Lower leg skin (tissue), 4 donors: ENCODE results near the gene FBXL20. TPM values are rescaled to one million over a fixed set of nuclear protein-coding genes. Genes with fewer than 3 reads are reported as not detected.
"Not testable (repeated sequence)": the region's sequence is repeated elsewhere in the genome, so short reads cannot be mapped to it uniquely, and the experiment has no call there.

Source experiments
- DNase-seq, 2 donors: peaks; one replicate each; pipeline ENCODE4 v3.0.0-alpha.2; 2019; ENCODE audit warnings: low spot score in 2 of 2
- H3K4me3 ChIP-seq: fragments of 200-600 bp; sonication (generic); 2 replicates; pipeline ENCODE4 v1.5.1; 2017; ENCODE audit warnings: mild to moderate bottlenecking, low read depth; ENCODE audit not compliant: poor library complexity, severe bottlenecking
- CTCF ChIP-seq, 3 donors: fragments of 450-650 bp; IDR thresholded peaks; one replicate each; pipeline ENCODE4 v1.5.1; 2016; ENCODE audit warnings: antibody characterized with exemption in 3 of 3, mild to moderate bottlenecking in 3 of 3, moderate library complexity in 2 of 3
- POLR2A ChIP-seq, 2 donors: fragments of 450-650 bp; IDR thresholded peaks; one replicate each; pipeline ENCODE4 v1.6.1; 2016 to 2017; ENCODE audit warnings: antibody characterized with exemption in 2 of 2, mild to moderate bottlenecking in 1 of 2, moderate library complexity in 1 of 2
- WGBS, 2 donors: methylation state at CpG; one replicate each; pipeline ENCODE4 v1.1.5; 2018; 5-methylcytosine and 5-hydroxymethylcytosine counted together
- intact Hi-C: fragments of 100-400 bp; cut with DNase I; formaldehyde crosslinking; loops from one replicate; pipeline ENCODE4 v1.15.0; 2023; ENCODE audit warnings: low total_unique reads
- total RNA-seq, 4 donors: library from RNA; depleted of rRNA; stranded (reverse); fragments of >200 nt; gene quantifications; one replicate each; pipeline ENCODE4 v1.1.0, GENCODE V29; 2016

The FBXL20 gene
- total RNA-seq, 4 donors from 2014 or later: 20.5 to 45.2 (median 30.8) TPM

- no peak overlapping the region for H3K4me3 ChIP-seq
- WGBS, 2 donors: 97 to 98% methylated on average over 3 of the region's 3 CpGs
- intact Hi-C loops: no loop called here
- no peak for DNase-seq
- TF ChIP-seq CTCF (IDR thresholded peaks at IDR 0.05) (no peak), POLR2A (IDR thresholded peaks at IDR 0.05) (no peak)
These were observed 129.9 kb downstream of the FBXL20 start for GRCh38 chr17:39271546-39271945.

- intact Hi-C loops: no loop called here
- H3K4me3 ChIP-seq: no peak overlapping the region
- no peak for TF ChIP-seq CTCF (IDR thresholded peaks at IDR 0.05)
- no peak for TF ChIP-seq POLR2A (IDR thresholded peaks at IDR 0.05)
- DNase-seq: no peak
- 37 to 40% methylated on average over 3 of the region's 3 CpGs for WGBS, 2 donors
These were observed 130.5 kb downstream of the FBXL20 start for GRCh38 chr17:39270923-39271322.

GRCh38 chr17:39264119-39264518 is 137.3 kb downstream of the FBXL20 start:
- DNase-seq: no peak
- WGBS, 2 donors: 70 to 75% methylated on average over 5 of the region's 5 CpGs
- no peak for TF ChIP-seq CTCF (IDR thresholded peaks at IDR 0.05)
- TF ChIP-seq POLR2A (IDR thresholded peaks at IDR 0.05): no peak
- no peak overlapping the region for H3K4me3 ChIP-seq
- intact Hi-C loops: no loop called here

- intact Hi-C loops: no loop called here
- TF ChIP-seq CTCF (IDR thresholded peaks at IDR 0.05): no peak
- TF ChIP-seq POLR2A (IDR thresholded peaks at IDR 0.05): no peak
- no peak overlapping the region for H3K4me3 ChIP-seq
- DNase-seq: no peak
- 82 to 86% methylated on average over 7 of the region's 7 CpGs for WGBS, 2 donors
These were observed 140.1 kb downstream of the FBXL20 start for GRCh38 chr17:39261286-39261685.

- TF ChIP-seq POLR2A (IDR thresholded peaks at IDR 0.05): no peak
- no peak for TF ChIP-seq CTCF (IDR thresholded peaks at IDR 0.05)
- DNase-seq: no peak
- intact Hi-C loops: no loop called here
- H3K4me3 ChIP-seq: no peak overlapping the region
- 83 to 86% methylated on average over 7 of the region's 7 CpGs for WGBS, 2 donors
These were observed 148.5 kb downstream of the FBXL20 start for GRCh38 chr17:39252788-39253460.

GRCh38 chr17:39251997-39252396 is 149.4 kb downstream of the FBXL20 start:
- no peak for DNase-seq
- TF ChIP-seq POLR2A (IDR thresholded peaks at IDR 0.05) (no peak), CTCF (IDR thresholded peaks at IDR 0.05) (no peak)
- WGBS, 2 donors: 64 to 71% methylated on average over 1 of the region's 1 CpG
- intact Hi-C loops: no loop called here
- H3K4me3 ChIP-seq: no peak overlapping the region

- WGBS, 2 donors: 92 to 95% methylated on average over 12 of the region's 12 CpGs
- intact Hi-C loops, H3K4me3 ChIP-seq: not testable (repeated sequence)
- DNase-seq: peak in 1 of 2 donors; percentile 68
These were observed 151.3 kb downstream of the FBXL20 start for GRCh38 chr17:39250076-39250475.
